Loucy (cell line): ENCODE measurements around the gene EEA1.

ENCODE experiments used
- H2AFZ ChIP-seq: fragments of 200-600 bp; sonication (generic); 2 replicates; pipeline ENCODE4 v1.6.0; 2016; ENCODE audit warnings: antibody characterized with exemption, mild to moderate bottlenecking, low read length, moderate library complexity
- H3F3A ChIP-seq: fragments of 200-600 bp; 2 replicates; pipeline ENCODE4 v1.6.0; 2016; ENCODE audit warnings: antibody characterized with exemption, low read depth, mild to moderate bottlenecking
- H3K27me3 ChIP-seq: fragments of 200-600 bp; sonication (generic); 2 replicates; pipeline ENCODE4 v1.6.1; 2014; ENCODE audit warnings: low read length, mild to moderate bottlenecking; ENCODE audit not compliant: insufficient read depth, poor library complexity, severe bottlenecking
- H3K36me3 ChIP-seq: fragments of 200-600 bp; sonication (generic); 2 replicates; pipeline ENCODE4 v1.6.1; 2016; ENCODE audit warnings: low read length; ENCODE audit not compliant: insufficient read depth
- H3K4me1 ChIP-seq: fragments of 200-600 bp; sonication (generic); 2 replicates; pipeline ENCODE4 v1.5.1; 2014; ENCODE audit warnings: low read length, mild to moderate bottlenecking; ENCODE audit not compliant: insufficient read depth, poor library complexity, severe bottlenecking
- H3K4me2 ChIP-seq: fragments of 200-600 bp; sonication (generic); 2 replicates; pipeline ENCODE4 v1.6.0; 2014; ENCODE audit warnings: antibody characterized with exemption, low read length, low read depth, mild to moderate bottlenecking; ENCODE audit not compliant: poor library complexity, severe bottlenecking
- H3K4me3 ChIP-seq: fragments of 200-600 bp; sonication (generic); 2 replicates; pipeline ENCODE4 v1.5.1; 2014; ENCODE audit warnings: low read length, mild to moderate bottlenecking, mixed read lengths; ENCODE audit not compliant: poor library complexity, severe bottlenecking
- H3K79me2 ChIP-seq: fragments of 200-600 bp; sonication (generic); 2 replicates; pipeline ENCODE4 v1.6.1; 2014; ENCODE audit warnings: low read length; ENCODE audit not compliant: insufficient read depth
- H3K9ac ChIP-seq: fragments of 200-600 bp; sonication (generic); 2 replicates; pipeline ENCODE4 v1.6.0; 2014; ENCODE audit warnings: mild to moderate bottlenecking, low read depth, low read length, moderate library complexity; ENCODE audit not compliant: poor library complexity, severe bottlenecking
- H3K9me2 ChIP-seq: fragments of 200-600 bp; sonication (generic); replicated peaks from 2 replicates; pipeline ENCODE4 v1.6.1; 2016; ENCODE audit warnings: low read depth, low read length, mixed read lengths
- H3K9me3 ChIP-seq: fragments of 200-600 bp; sonication (generic); 2 replicates; pipeline ENCODE4 v1.6.1; 2014; ENCODE audit warnings: mild to moderate bottlenecking, antibody characterized with exemption, low read length, low read depth; ENCODE audit not compliant: insufficient read depth
- H4K20me1 ChIP-seq: fragments of 200-600 bp; sonication (generic); 2 replicates; pipeline ENCODE4 v1.6.0; 2014; ENCODE audit warnings: antibody characterized with exemption, low read length, mild to moderate bottlenecking; ENCODE audit not compliant: insufficient read depth, poor library complexity, severe bottlenecking
- CTCF ChIP-seq: fragments of 200-600 bp; sonication (generic); conservative IDR thresholded peaks from 2 replicates; pipeline ENCODE4 v1.5.1; 2014; ENCODE audit warnings: mild to moderate bottlenecking, antibody characterized with exemption, low read length
- EZH2phosphoT487 ChIP-seq: fragments of 200-600 bp; IDR thresholded peaks from 2 replicates; pipeline ENCODE4 v1.6.1; 2018; ENCODE audit warnings: antibody characterized with exemption, mild to moderate bottlenecking, moderate library complexity, borderline replicate concordance

The EEA1 gene

GRCh38 chr12:92905811-92906554 is 23.1 kb downstream of the EEA1 start:
- Histone ChIP-seq H4K20me1 (peaks cover 7% of the 10 kb centered on the region), H3K9me3 (peaks cover 4% of the 10 kb centered on the region; the same call in 1 of the 2 replicates), H3K36me3 (no peaks in the 10 kb centered on the region), H2AFZ (no peak overlapping the region), H3F3A (no peaks in the 10 kb centered on the region), H3K4me2 (no peak overlapping the region), H3K79me2 (peaks cover 79% of the 10 kb centered on the region), H3K27me3 (no peaks in the 10 kb centered on the region), H3K4me1 (peaks cover 21% of the 10 kb centered on the region), H3K9me2 (no peaks in the 10 kb centered on the region), H3K4me3 (no peak overlapping the region), H3K9ac (no peak overlapping the region)
- TF ChIP-seq CTCF (no peak), EZH2phosphoT487 (no peak)

- Histone ChIP-seq H3K36me3 (no peaks in the 10 kb centered on the region), H3K9ac (no peak overlapping the region), H3K9me3 (peaks cover 4% of the 10 kb centered on the region; the same call in 1 of the 2 replicates), H3K9me2 (no peaks in the 10 kb centered on the region), H4K20me1 (peaks cover 7% of the 10 kb centered on the region), H3K4me2 (no peak overlapping the region), H3K27me3 (no peaks in the 10 kb centered on the region), H2AFZ (no peak overlapping the region), H3K79me2 (peaks cover 75% of the 10 kb centered on the region), H3K4me1 (peaks cover 21% of the 10 kb centered on the region), H3K4me3 (no peak overlapping the region), H3F3A (no peaks in the 10 kb centered on the region)
- TF ChIP-seq CTCF (no peak), EZH2phosphoT487 (no peak)
These were observed 23.8 kb downstream of the EEA1 start for GRCh38 chr12:92905258-92905810.

- H3K27me3 ChIP-seq: no peaks in the 10 kb centered on the region
- peaks cover 15% of the 10 kb centered on the region for H3K4me1 ChIP-seq
- peaks cover 4% of the 10 kb centered on the region for H4K20me1 ChIP-seq
- no peak overlapping the region for H3K9ac ChIP-seq
- H3K9me2 ChIP-seq: no peaks in the 10 kb centered on the region
- H3K4me3 ChIP-seq: no peak overlapping the region
- H2AFZ ChIP-seq: no peak overlapping the region
- no peak for TF ChIP-seq EZH2phosphoT487
- TF ChIP-seq CTCF: no peak
- no peaks in the 10 kb centered on the region for H3K36me3 ChIP-seq
- peaks cover 69% of the 10 kb centered on the region; the same call in 1 of the 2 replicates for H3K79me2 ChIP-seq
- H3F3A ChIP-seq: no peaks in the 10 kb centered on the region
- H3K4me2 ChIP-seq: no peak overlapping the region
- H3K9me3 ChIP-seq: no peaks in the 10 kb centered on the region
These were observed 28.2 kb downstream of the EEA1 start for GRCh38 chr12:92900941-92901340.
